Stimulated activated CD8-positive, alpha-beta memory T cell treated with anti-CD3 and anti-CD28 coated beads, Interleukin-4, amount 100 ng/mL, for 48 hours (primary cell): ENCODE data around the gene DENR.
"Not testable (repeated sequence)": the region's sequence is repeated elsewhere in the genome, so short reads cannot be mapped to it uniquely, and the experiment has no call there.

Source experiments
- DNase-seq: peaks from one replicate; pipeline ENCODE4 v3.0.0-alpha.2; 2020

The DENR gene

DNA sequence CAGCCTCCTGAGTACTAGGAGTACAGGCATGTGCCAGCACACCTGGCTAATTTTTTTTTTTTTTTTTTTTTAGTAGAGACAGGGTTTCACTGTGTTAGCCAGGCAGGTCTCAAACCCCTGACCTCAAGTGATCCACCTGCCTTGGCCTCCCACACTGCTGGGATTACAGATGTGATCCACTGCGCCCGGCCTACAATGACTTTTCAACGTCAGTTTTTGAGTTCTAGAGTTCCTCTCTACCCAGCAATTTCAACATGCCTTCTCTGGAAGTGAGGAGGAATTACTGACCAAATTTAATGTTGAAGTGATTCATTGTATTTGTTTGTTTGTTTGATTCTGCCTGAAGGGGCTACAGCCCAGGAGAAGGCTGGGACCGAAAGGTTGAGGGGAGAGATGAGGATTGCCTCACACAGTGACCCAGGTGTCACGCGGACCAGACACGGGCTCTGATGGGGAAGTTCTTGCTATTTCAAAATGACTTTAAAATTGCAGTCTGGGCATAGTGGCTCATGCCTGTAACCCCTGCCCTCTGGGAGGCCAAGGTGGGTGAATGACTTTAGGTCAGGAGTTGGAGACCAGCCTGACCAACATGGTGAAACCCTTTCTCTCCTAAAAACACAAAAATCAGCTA lies 8.6 kb upstream of the DENR start:
- peak; percentile 22 for DNase-seq

- DNase-seq: peak; percentile 18
Measured at GRCh38 chr12:122747224-122748135, 5.1 kb upstream of the DENR start.

DNA sequence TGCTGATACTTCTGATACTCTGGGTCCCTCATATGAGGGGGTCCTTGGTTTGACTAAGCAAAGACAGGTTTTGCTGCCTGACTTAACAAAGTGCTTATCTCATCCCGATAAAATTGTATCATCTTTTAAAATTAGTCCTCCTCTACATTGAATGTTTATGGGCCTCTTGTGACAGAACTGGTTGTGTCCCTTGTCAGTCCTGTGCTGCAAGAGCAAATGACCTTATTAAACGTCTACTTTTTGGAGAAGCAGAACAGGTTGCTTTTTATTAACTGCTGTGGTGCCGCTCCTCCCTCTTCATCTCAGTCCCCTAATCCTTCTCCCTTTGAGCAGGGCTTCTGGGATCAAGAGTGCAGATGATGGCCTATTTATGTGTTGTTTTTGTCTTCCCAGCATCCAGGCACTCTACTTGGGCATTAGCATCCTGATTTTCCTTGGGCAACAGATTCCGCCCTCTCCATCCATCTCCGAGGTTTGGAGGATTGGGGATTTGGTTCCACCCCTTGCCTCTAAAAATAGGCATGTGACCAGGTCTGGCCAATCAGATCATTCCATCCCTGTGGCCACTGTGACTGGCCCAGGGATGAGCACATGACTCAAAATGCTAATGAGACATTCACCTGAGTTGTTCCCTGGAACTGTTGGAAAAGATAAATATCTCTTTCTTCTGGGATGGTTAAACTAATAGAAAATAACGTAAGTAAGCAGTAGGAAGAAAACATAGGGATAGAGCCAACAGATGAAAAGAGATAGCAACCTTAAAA lies 2.9 kb upstream of the DENR start:
- peak; percentile 16 for DNase-seq

- peak; percentile 20 for DNase-seq
Measured at GRCh38 chr12:122750781-122751515, 1.7 kb upstream of the DENR start.

DNA sequence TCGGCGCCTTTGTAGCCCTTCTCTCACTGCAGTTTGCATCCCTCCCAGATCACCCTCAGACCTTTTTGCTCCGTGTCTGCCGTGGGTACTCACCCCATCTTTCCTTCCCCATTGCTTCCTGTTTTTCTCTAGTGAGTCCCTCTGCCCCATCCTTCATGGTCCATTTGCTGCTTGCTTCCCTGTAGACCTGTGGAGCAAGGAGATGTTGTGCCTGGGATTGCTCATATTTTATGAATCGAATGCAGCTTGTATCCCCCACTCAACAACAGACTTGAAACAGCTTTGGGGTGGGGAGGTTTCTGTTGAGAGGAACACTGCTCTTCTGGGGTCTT lies 661 bp downstream of the DENR start:
- no peak for DNase-seq

DNA sequence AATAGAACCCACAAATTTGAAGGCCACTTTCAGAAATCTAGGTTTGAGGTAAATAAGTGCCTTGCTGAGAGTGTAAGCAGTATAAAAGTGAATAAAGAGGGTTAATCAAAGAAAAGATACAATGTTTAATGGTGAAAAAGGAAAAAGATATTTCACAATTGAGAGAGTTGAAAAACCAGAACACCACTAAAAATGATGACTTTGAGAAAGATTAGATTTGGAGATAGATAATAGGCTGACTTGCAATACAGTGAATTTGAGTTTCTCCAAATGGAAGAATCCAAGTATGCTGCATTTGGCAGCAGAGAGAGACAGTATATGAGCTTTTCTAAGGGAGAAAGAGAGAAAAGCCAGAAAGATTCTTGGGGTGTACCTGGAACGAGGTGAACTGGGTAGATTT lies 2.2 kb downstream of the DENR start:
- no peak for DNase-seq

GRCh38 chr12:122757568-122757967 lies 4.9 kb downstream of the DENR start:
- DNase-seq: no peak

GRCh38 chr12:122785503-122785902 lies 32.9 kb downstream of the DENR start:
- DNase-seq: no peak

DNA sequence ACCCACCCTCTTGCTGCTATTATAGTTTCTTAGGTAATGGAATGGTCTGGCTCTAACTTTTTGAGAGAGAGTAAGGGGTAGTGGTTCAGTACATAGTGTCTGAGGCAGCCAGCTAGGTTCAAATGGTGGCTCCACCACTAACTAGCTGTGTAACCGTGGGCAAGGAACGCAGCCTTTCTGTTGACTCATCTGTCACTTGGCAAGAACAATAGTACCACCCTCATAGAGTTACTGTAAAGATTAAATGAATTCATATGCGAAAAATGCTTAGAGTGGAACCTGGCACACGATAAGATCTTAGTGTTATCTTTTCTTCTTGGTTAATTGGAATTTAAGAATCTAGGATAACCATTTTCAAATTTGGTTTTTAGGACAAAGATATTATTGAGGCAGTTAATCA lies 35.8 kb downstream of the DENR start:
- no peak for DNase-seq

- DNase-seq: no peak
Measured at GRCh38 chr12:122789637-122790036, 37.0 kb downstream of the DENR start.

DNA sequence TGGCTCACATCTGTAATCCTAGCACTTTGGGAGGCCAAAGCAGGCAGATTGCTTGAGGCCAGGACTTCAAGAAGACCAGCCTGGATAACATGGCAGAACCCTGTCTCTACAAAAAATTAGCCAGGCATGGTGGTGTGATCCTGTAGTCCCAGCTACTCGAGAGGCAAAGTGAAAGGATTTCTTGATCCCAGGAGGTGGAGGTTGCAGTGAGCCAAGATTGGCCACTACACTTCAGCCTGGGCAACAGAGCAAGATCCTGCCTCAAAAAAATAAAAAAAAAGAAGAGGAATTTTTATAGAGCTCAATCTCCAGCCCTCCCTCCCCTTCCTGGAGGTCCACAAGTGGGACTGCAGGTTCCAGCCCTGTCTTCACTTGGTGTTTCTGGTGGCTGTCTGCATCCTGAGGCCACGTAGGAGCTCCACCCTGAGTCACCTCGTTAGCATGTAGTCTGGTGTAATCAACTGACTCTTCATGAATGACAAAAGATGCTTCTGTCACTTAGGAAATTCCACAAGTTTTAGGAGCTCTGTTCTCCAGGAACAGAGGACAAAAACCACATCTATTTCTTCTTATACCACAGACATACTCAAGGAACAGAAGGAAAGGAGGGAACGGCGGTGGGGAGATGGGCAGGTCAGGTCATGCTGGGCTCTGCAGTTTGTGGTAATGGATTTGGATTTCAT lies 37.9 kb downstream of the DENR start:
- DNase-seq: no peak

- DNase-seq: no peak
Measured at GRCh38 chr12:122793685-122794106, 41.1 kb downstream of the DENR start.

DNA sequence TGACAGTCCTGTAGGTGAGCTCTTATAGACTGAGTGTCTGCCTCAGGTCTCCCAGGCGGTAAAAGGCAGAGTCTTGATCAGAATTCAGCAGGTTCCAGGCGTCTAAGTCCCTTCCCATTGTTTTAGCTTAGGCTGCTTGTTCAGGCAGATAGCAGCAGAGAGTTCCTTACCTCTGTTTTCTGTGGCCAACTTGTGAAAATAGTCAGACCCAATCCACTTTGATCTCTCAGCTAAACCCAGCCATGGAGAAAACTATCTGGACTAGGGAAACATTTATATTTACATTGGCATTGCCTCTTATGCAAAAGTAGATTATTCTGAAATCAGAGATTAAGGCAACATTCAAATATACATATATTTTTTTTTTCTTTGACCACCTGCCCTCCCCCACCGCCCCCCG lies 43.2 kb downstream of the DENR start:
- no peak for DNase-seq

DNA sequence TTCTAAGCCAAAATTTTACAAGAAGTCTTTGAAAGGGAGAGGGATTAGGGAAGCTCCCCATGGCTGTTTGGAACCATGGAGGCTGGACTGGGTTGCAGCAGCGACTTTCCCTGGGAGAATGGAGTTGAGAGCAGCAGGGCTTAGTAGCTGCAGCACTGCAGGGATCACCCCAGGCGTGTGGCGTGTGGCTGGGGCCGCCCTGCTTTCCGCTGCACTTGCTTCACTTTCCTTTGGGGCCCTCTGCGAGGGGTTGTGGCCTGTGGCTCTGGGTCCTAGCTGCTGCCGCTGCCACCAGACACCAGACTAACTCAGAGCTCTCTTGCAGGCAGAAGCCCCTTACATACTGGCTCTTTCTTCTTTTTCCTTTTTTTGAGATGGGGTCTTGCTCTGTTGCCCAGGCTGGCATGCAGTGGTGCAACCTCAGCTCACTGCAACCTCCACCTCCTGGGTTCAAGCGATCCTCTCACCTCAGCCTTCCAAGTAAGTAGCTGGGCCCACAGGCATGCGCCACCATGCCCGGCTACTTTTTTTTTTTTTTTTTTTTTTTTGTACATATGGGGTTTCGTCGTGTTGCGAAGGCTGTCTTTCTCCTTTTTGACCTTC lies 47.1 kb downstream of the DENR start:
- no peak for DNase-seq

DNA sequence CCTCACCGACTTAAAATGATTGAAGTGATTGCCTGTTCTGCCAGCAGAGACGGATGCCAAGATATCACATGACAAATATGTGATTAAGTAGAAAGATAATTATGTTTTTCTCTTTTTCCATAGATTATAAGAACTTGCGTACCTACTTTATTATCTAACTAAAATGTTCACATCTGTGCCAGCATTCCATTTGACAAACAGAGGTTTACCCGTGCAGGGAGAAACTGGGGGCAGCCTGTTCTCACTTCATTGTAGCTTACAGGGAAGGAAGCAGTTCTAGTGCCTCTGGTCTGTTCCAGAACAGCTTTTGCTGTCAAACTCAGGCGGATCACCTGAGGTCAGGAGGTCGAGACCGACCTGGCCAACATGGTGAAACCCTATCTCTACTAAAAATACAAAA lies 51.3 kb downstream of the DENR start:
- no peak for DNase-seq

- not testable (repeated sequence) for DNase-seq
Measured at GRCh38 chr12:122804957-122805356, 52.3 kb downstream of the DENR start.

GRCh38 chr12:122807651-122808050 lies 55.0 kb downstream of the DENR start:
- DNase-seq: no peak

DNA sequence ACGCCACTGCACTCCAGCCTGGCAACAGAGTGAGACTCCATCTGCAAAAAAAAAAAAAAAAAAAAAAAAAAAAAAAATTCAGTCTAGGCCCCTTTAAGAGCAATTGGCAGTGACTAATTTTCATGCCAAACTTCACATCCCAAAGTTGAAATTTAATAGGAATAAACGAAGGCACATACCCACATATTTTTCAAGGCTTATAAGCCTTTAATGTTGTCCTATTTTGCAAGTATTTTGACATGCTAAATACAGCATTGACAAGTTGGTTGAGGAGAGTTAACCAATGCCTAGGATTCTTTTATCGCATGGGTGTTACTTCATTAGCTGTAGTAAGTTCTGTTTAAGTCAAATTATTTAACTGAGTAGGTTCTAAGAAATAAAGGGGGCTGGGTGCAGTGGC lies 59.2 kb downstream of the DENR start:
- DNase-seq: no peak

DNA sequence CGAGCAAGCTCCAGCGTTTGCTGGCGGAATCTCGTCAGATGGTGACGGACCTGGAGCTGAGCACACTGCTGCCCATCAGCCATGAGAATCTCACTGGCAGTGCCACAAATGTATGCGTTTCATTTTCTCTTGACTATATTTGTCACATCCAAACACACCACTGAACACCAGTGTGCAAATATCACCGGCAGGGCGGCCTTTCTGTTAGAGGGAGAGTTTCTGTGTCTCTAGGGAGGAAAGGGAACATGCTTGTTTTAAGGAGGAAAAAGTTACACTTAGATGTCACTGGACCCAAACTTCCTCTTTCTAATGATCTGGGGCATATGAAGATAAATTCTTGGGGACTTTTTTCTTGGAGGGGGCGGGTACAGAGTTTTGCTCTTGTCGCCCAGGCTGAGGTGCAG lies 60.7 kb downstream of the DENR start:
- no peak for DNase-seq

DNA sequence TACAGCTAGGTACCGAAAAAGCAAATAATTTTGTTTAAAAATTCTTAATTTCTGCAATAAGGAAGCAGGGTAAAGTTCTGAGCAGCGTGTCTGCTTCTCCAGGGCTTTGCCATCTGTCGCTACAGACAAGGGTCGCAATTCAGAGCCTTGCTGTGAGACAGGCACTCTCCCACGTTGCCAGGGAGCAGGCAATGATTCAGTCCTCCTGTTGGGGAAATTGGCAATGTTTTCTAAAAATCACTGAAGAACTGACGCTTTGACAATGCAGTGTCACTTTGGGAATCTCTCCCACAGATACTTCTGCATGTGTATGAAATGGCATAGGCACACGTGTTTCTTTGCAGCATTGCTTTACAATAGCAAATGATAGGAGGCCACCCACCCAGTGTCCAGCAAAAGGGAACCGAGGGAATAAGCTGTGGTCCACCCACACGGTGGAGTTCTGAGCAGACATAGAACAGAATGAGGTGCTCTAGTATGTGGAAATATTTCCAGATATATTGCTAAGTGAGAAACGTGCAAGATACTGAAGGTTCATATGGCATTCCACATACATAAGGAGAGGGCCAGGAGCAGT lies 66.7 kb downstream of the DENR start:
- DNase-seq: no peak

GRCh38 chr12:122820138-122820537 lies 67.5 kb downstream of the DENR start:
- no peak for DNase-seq
